CD14-positive monocyte (primary cell): ENCODE data around the gene CAMK1D. TPM values are rescaled to one million over a fixed set of nuclear protein-coding genes. Genes with fewer than 3 reads are reported as not detected.

Experiments used
- DNase-seq, 3 donors: peaks; one replicate each; pipeline ENCODE4 v3.0.0-alpha.2; 2011 to 2022
- H2AFZ ChIP-seq: 2 replicates; pipeline ENCODE4 v1.6.0; 2012; ENCODE audit warnings: mild to moderate bottlenecking, low read depth, low read length, inconsistent platforms; ENCODE audit not compliant: insufficient read depth, poor library complexity, severe bottlenecking
- H3K27ac ChIP-seq, 2 donors: 1 replicate in 1 of 2; 2 replicates in 1 of 2; pipeline ENCODE4 v1.5.1; 2012 to 2013; ENCODE audit warnings: low read length in 2 of 2, control low read depth in 1 of 2, inconsistent platforms in 1 of 2, low read depth in 1 of 2, mild to moderate bottlenecking in 1 of 2
- H3K27me3 ChIP-seq, 2 donors: one replicate each; pipeline versions ENCODE4 v1.6.0 to v1.6.1; 2011 to 2013; ENCODE audit warnings: low read length in 2 of 2; ENCODE audit not compliant: control insufficient read depth in 2 of 2, insufficient read depth in 2 of 2
- H3K36me3 ChIP-seq, 2 donors: replicated peaks in 1 of 2; 1 replicate in 1 of 2; 2 replicates in 1 of 2; pipeline versions ENCODE4 v1.5.1 to v1.6.1; 2012 to 2013; ENCODE audit warnings: low read length in 2 of 2, control low read depth in 1 of 2, inconsistent platforms in 1 of 2, mild to moderate bottlenecking in 1 of 2; ENCODE audit not compliant: insufficient read depth in 2 of 2, control insufficient read depth in 1 of 2
- H3K4me1 ChIP-seq, 2 donors: 1 replicate in 1 of 2; 2 replicates in 1 of 2; pipeline versions ENCODE4 v1.5.1 to v1.6.1; 2012 to 2013; ENCODE audit warnings: low read length in 2 of 2, control low read depth in 1 of 2, inconsistent platforms in 1 of 2, mild to moderate bottlenecking in 1 of 2, moderate library complexity in 1 of 2; ENCODE audit not compliant: insufficient read depth in 2 of 2, control insufficient read depth in 1 of 2
- H3K4me2 ChIP-seq: replicated peaks from 2 replicates; pipeline ENCODE3; 2012; ENCODE audit warnings: low read length, moderate library complexity, mild to moderate bottlenecking; ENCODE audit not compliant: poor library complexity, severe bottlenecking; ENCODE audit errors: extremely low read depth
- H3K4me3 ChIP-seq, 3 experiments: fragments of 200-600 bp in 1 of 3; sonication (generic) in 1 of 3; replicated peaks in 1 of 3; 1 replicate in 2 of 3; 2 replicates in 1 of 3; pipeline ENCODE4 v1.5.1; 2011 to 2013; ENCODE audit warnings: low read length in 3 of 3, mild to moderate bottlenecking in 3 of 3, control low read depth in 2 of 3, low read depth in 2 of 3, inconsistent platforms in 1 of 3, moderate library complexity in 1 of 3
- H3K79me2 ChIP-seq: 2 replicates; pipeline ENCODE4 v1.6.0; 2012; ENCODE audit warnings: mild to moderate bottlenecking, control low read depth, inconsistent platforms, low read length, moderate library complexity; ENCODE audit not compliant: insufficient read depth
- H3K9ac ChIP-seq: 2 replicates; pipeline ENCODE4 v1.6.0; 2017; ENCODE audit warnings: low read length, mild to moderate bottlenecking; ENCODE audit not compliant: insufficient read depth, poor library complexity, severe bottlenecking
- H3K9me3 ChIP-seq, 2 donors: replicated peaks in 1 of 2; 1 replicate in 1 of 2; 2 replicates in 1 of 2; pipeline versions ENCODE4 v1.5.1 to v1.6.1; 2012 to 2013; ENCODE audit warnings: low read length in 2 of 2, control low read depth in 1 of 2; ENCODE audit not compliant: control insufficient read depth in 1 of 2, insufficient read depth in 1 of 2
- H4K20me1 ChIP-seq: 2 replicates; pipeline ENCODE4 v1.6.0; 2012; ENCODE audit warnings: mild to moderate bottlenecking, low read length, control low read depth, moderate library complexity; ENCODE audit not compliant: insufficient read depth
- H3K27ac Mint-ChIP-seq, 7 donors: one replicate each; pipeline ENCODE4 v1.8.0; 2020; ENCODE audit warnings: mild to moderate bottlenecking in 7 of 7, mixed read lengths in 7 of 7, moderate library complexity in 6 of 7, inconsistent platforms in 2 of 7
- H3K27me3 Mint-ChIP-seq, 3 donors: one replicate each; pipeline ENCODE4 v1.8.0; 2021 to 2022; ENCODE audit warnings: low read depth in 3 of 3, mild to moderate bottlenecking in 3 of 3, mixed read lengths in 3 of 3, moderate library complexity in 3 of 3, inconsistent platforms in 1 of 3
- H3K36me3 Mint-ChIP-seq, 2 donors: one replicate each; pipeline ENCODE4 v1.8.0; 2020; ENCODE audit warnings: mixed read lengths in 2 of 2, inconsistent platforms in 1 of 2, mild to moderate bottlenecking in 1 of 2
- H3K4me1 Mint-ChIP-seq: one replicate; pipeline ENCODE4 v1.8.0; 2020; ENCODE audit warnings: mild to moderate bottlenecking, mixed read lengths
- H3K4me3 Mint-ChIP-seq, 2 donors: one replicate each; pipeline ENCODE4 v1.8.0; 2020; ENCODE audit warnings: mild to moderate bottlenecking in 2 of 2, mixed read lengths in 2 of 2, moderate library complexity in 1 of 2
- H3K9me3 Mint-ChIP-seq, 7 donors: one replicate each; pipeline ENCODE4 v1.8.0; 2020 to 2022; ENCODE audit warnings: mixed read lengths in 7 of 7, mild to moderate bottlenecking in 6 of 7, moderate library complexity in 6 of 7, inconsistent platforms in 2 of 7
- WGBS: methylation state at CpG from one replicate; pipeline ENCODE4 v1.1.5; 2013; ENCODE audit warnings: missing lambda C conversion rate; ENCODE audit not compliant: insufficient coverage; 5-methylcytosine and 5-hydroxymethylcytosine counted together
- intact Hi-C, 2 donors: fragments of 100-400 bp; cut with micrococcal nuclease; formaldehyde crosslinking; loops; one replicate each; pipeline versions ENCODE4 v1.15.0 to v1.15.1; 2023
- polyA plus RNA-seq, 3 donors: library from polyadenylated mRNA; depleted of rRNA in 1 of 3; unstranded in 2 of 3; stranded (reverse) in 1 of 3; fragments of 300-500 nt in 2 of 3; fragments of >200 nt in 1 of 3; fragmentation: Illumina TruSeq in 2 of 3; gene quantifications; 1 replicate in 2 of 3; 2 replicates in 1 of 3; pipeline ENCODE4 v1.2.3, GENCODE V29; 2012 to 2021
- TF ChIP-seq, protein P1 (sequence below): fragments of 200-600 bp; IDR thresholded peaks from one replicate; pipeline ENCODE4 v1.8.0; 2022; ENCODE audit warnings: antibody characterized with exemption, mild to moderate bottlenecking

Gene CAMK1D
- polyA plus RNA-seq, 3 donors: 6.7 to 11.8 (median 7.1) TPM

DNA sequence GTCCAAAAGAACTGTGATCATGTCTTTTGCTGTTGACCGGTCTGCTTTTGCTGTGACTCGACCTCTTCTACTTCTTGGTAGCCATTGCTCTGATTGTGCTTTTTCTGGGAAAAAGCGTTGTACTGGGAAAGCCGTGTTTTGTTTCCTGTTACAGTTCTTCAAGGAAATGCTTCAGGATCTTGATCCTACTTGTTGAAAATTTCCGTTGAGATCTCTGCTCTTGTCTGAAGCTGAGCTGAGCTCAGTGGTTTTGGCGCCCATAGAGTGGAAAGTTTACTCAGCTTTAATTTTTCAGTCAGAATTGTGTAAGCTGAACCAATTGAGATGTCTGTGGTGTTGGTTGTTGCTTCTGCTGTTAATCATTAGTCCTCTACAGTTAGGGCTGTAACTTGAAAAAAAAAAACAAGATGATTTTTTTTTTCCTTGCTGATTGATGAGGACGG, 349.9 kb downstream of the CAMK1D start:
- H3K9me3 Mint-ChIP-seq: peaks cover 2 to 21% (median 17%) of the 10 kb centered on the region in 7 donors
- no peak overlapping the region for H3K9ac ChIP-seq
- H3K27ac Mint-ChIP-seq: no peak overlapping the region
- H3K36me3 Mint-ChIP-seq: peaks cover 3% of the 10 kb centered on the region in 2 donors
- no peak for DNase-seq
- H3K36me3 ChIP-seq: no peaks in the 10 kb centered on the region
- H3K4me2 ChIP-seq: no peak overlapping the region
- intact Hi-C loops: no loop called here
- 98% methylated on average over 6 of the region's 7 CpGs for WGBS
- no peaks in the 10 kb centered on the region for H3K79me2 ChIP-seq
- H4K20me1 ChIP-seq: no peaks in the 10 kb centered on the region
- H3K4me1 Mint-ChIP-seq: peaks cover 1% of the 10 kb centered on the region
- no peaks in the 10 kb centered on the region for H3K27me3 ChIP-seq
- H3K4me3 Mint-ChIP-seq: no peak overlapping the region
- no peaks in the 10 kb centered on the region for H3K4me1 ChIP-seq
- H3K9me3 ChIP-seq: peaks cover 0 to 7% of the 10 kb centered on the region in 2 donors
- no peak overlapping the region for H3K27ac ChIP-seq
- no peak overlapping the region for H2AFZ ChIP-seq
- no peak overlapping the region for H3K4me3 ChIP-seq
- H3K27me3 Mint-ChIP-seq: no peaks in the 10 kb centered on the region
- TF ChIP-seq, protein P1, sequence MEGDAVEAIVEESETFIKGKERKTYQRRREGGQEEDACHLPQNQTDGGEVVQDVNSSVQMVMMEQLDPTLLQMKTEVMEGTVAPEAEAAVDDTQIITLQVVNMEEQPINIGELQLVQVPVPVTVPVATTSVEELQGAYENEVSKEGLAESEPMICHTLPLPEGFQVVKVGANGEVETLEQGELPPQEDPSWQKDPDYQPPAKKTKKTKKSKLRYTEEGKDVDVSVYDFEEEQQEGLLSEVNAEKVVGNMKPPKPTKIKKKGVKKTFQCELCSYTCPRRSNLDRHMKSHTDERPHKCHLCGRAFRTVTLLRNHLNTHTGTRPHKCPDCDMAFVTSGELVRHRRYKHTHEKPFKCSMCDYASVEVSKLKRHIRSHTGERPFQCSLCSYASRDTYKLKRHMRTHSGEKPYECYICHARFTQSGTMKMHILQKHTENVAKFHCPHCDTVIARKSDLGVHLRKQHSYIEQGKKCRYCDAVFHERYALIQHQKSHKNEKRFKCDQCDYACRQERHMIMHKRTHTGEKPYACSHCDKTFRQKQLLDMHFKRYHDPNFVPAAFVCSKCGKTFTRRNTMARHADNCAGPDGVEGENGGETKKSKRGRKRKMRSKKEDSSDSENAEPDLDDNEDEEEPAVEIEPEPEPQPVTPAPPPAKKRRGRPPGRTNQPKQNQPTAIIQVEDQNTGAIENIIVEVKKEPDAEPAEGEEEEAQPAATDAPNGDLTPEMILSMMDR: no peak

- DNase-seq: peak in 1 of 3 donors; percentile 20
- Mint-ChIP-seq H3K27me3 (no peaks in the 10 kb centered on the region), H3K9me3 (peaks cover 2 to 21% (median 17%) of the 10 kb centered on the region in 7 donors), H3K36me3 (peaks cover 3% of the 10 kb centered on the region in 2 donors), H3K4me3 (no peak overlapping the region), H3K4me1 (peaks cover 4% of the 10 kb centered on the region), H3K27ac (peak overlapping the region in 1 of 7 donors; percentile 70)
- H3K36me3 ChIP-seq: no peaks in the 10 kb centered on the region
- H3K4me1 ChIP-seq: no peaks in the 10 kb centered on the region
- H3K27me3 ChIP-seq: no peaks in the 10 kb centered on the region
- no peak overlapping the region for H3K4me2 ChIP-seq
- H3K9me3 ChIP-seq: peaks cover 0 to 7% of the 10 kb centered on the region in 2 donors
- H3K4me3 ChIP-seq: no peak overlapping the region
- intact Hi-C loops: no loop called here
- no peaks in the 10 kb centered on the region for H4K20me1 ChIP-seq
- TF ChIP-seq, protein P1: no peak
- no peaks in the 10 kb centered on the region for H3K79me2 ChIP-seq
- H3K9ac ChIP-seq: no peak overlapping the region
- no CpG with 5 or more reads among the region's 9 CpGs for WGBS
- no peak overlapping the region for H3K27ac ChIP-seq
- no peak overlapping the region for H2AFZ ChIP-seq
Observed at GRCh38 chr10:12699781-12700556, 350.6 kb downstream of the CAMK1D start.
